Suppressor macrophage treated with lipopolysaccharide for 4 hours (primary cell): ENCODE measurements around the gene MLLT6.

Experiments
- DNase-seq: peaks from one replicate; pipeline ENCODE4 v3.0.0-alpha.2; 2020

The MLLT6 gene

DNA sequence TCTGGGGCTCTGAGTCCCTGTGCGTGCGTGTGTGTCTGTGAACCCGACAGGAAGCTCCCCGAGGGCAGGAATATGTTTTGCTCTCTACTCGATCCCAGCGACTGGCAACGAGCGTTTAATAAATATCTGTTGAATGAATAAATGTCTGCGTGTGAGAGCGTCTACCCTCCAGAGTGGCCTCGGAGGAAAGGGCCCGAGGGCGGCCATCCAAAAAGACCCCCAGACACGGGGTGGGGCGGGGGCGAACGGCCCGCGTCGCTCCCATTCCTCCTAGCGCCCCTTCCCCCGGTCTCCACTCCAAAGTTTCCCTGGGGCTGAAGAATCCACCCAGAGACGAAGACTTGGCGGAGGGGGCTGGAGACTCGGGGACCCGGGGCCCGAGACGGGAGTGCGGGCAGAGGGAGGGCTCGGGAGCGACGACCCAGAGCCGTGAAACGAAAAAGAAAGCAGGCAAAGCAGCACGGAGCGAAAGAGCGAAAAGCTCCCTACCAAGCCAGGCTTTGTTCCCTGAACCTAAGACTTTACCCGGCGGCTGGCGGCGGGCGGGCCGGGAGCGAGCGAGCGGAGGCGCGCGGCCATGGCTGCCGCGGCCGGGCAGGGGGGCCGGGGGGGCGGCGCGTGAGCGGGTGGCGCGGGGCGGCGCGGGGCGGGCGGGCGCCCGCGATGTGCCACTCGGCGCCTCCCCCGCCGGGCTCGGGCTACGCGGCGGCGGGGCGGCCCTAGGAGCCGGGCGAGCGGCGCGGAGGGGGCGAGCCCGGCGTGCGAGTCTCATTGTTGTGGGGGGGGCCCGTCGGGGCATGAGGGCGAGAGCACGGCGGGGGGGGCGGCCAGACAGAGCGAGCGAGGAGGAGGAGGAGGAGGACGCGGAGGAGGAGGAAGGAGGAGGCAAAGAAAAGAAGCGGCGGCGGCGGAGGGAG is at the start of gene MLLT6:
MLLT6 (plus strand) TSS at position 668 of the 917 bp plus-strand sequence. CDS start 360 bp downstream, outside the sequence.
- peak; percentile 82 for DNase-seq

DNA sequence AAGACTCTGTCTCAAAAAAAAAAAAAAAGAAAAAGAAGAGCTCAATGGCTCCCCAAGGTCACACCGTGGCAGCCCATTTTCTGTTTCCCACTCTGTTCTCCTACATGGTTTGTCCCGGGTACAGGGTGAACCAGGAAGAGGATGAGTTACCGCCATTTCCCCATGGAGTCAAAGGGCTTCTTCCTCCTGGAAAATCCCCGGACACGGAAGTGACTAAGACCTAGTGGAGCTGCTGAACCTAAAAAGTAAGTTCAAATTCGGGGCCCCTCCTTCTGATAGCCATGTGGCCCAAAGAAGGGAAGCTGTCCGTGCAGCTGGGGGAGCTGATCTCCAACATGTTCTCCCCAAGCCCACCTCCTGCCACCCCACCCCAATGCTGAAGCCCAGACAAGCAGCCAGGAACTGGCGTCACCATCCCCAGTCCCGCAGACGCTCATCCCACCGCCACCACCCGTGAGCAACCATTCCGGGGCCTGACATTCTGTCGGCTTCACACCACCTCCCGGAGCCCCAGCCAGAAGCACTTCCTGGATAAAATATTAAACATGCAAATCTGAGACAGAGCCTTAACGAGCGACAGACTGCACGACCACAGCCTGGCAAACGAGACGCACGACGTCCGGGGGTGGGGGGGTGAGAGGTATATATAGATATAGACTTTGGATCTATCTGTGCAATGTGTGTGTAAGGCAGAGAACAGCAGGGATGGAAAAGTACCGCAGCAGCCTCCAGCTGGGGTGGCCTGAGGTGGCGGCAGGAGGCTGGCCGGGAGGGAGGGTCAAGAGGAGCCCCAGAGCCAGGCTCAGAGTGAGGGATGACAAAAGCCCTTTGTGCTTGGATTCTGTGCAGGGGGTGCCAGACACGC is 47.9 kb upstream of the MLLT6 start:
- DNase-seq: no peak

DNA sequence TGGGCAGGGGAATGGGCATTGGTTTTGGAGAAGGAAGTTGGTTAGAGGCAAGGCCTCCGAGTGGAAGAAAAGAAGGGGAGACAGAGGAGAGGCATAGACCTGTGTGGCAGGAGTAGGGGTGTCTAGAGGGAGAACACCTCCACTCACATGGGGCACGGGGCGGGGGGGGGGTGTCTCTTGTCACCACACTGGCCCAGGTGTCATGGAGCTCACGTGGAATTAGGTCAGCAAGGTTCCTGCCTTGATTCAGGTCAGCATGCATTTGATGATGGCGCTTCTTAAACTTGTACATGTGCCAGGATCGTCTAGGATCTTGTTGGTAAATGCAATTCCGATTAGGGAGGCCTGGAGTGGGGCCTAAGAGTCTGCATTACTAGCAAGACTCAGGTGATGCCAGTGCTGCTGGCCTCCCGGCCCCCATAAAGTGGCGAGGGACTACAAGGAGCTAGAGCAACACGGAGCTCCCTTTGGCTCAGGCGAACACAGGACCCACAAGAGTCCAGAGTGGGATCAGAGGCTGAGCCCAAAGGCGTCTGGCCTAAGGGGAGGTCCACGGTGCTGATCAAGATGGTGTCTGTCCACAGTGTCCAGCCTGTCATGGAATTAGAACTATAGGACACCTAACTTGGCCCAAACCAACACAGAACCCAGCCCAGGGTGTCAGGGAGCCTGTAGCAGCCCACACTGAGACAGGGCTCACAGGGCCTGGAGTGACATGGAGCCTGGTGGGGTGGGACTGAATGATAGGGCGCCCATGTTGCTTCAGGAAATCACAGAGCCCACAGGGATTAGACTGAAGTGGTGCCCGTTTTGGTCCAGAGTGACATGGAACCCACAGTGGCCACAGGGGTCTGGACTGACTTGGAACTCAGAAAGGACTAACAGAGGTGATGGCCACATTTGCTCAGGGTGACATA is 47.0 kb upstream of the MLLT6 start:
- no peak for DNase-seq

DNA sequence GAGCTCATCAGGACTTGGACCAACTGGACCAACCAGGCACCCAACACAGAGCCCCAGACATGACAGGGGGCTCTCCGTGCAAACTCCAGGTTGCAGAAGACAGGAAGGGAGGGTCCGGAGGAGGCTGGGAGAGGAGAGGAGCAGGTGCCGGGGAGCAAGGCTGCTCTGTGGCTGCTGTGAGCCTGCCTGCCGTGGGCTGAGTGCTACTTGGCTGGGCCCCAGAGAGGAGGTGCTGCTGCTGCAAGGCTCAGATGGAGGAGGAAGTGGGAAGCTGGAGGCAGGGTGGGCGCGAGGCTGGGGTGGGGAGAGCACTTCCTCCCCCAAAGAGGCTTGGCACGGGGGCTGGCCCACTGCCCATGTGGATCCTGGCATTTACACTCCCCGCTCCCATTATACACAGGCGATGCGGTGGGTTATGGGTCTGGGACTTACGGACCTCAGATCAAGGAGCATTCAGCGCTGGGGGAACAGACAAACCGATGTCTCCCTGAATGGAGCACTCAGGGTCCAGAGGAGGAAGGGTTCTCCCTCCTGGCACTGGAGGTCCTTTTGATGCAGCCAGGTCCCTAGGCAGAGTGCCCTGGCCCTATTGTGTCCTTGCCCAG is 46.2 kb upstream of the MLLT6 start:
- DNase-seq: no peak

DNA sequence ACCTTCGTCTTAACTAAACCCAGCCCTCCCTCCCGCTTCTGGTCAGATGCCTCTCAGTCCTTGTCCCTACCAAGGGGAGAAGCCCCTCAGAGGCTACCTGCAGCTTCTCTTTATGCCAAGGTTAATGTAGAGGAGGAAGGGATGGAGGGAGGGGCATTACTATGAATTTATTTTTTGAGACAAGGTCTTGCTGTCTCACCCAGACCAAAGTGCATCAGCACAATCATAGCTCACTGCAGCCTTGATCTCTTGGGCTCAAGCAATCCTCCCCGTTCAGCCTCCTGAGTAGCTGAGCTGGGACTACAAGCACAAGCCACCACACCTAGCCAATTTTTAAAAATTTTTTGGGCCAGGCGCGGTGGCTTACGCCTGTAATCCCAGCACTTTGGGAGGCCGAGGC is 45.7 kb upstream of the MLLT6 start:
- DNase-seq: no peak

DNA sequence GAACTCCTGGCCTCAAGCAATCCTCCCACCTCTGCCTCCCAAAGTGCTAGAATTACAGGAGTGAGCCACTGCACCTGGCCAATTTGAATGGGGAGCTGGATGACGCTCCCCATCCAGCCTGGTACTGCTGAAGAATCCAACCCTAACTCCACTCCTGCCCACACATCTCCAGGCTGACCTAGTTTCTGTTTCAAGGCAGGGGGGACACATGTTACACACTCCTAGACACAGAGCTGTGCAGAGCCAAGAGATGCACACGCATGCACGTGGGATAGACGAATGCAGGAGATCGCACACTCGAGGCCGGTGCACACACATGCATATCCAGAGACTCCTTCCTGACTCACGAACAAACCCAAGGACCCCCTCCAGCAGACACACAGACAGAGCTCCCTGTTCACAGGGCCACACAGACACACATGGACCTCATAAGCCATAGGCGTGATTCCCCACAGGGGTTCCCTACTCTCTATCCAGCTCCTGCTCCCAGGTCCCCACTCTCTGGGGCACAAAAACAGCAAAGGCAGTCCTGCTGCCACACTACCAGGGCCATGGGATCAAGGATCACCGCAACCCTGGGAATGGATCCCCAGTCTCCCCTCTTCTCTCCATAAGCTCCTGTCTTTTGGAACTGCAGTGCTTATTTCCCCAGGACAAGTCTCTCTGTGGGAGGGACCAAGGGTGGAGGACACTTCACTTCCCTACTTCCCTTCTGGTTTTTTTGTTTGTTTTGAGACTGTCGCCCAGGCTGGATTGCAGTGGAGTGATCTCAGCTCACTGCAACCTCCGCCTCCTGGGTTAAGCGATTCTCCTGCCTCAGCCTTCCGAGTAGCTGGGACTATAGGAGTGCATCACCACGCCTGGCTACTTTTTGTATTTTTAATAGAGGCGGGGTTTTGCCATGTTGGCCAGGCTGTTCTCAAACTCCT is 44.7 kb upstream of the MLLT6 start:
- DNase-seq: peak; percentile 69

DNA sequence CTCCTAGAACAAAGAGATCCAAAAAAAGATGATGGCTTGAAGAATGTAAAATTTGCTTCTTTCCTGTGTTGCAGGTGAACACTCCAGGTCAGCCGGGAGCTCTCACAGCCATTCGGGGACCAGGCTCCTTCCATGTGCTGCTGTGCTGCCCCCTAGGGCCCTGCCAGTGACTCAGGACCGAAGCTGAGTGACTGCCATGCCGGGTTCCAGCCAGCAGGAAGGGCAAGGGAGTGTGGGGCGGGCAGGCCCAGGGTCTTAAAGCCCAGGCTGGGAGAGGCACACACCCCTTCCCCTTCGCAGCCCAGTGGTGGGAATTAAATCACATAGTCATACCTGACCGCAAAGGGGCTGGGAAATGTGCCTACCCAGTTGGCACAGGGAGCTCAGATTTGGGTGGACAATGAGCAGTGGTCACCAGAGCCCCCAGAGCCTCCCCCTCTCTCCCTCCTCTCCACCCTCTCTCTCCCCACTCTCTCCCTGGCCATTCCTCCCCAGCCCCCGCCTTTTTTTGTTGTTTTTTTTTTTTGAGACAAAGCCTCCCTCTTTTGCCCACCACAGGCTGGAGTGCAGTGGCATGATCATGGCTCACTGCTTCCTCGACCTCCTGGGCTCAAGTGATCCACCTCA is 41.8 kb upstream of the MLLT6 start:
- DNase-seq: peak; percentile 52

DNA sequence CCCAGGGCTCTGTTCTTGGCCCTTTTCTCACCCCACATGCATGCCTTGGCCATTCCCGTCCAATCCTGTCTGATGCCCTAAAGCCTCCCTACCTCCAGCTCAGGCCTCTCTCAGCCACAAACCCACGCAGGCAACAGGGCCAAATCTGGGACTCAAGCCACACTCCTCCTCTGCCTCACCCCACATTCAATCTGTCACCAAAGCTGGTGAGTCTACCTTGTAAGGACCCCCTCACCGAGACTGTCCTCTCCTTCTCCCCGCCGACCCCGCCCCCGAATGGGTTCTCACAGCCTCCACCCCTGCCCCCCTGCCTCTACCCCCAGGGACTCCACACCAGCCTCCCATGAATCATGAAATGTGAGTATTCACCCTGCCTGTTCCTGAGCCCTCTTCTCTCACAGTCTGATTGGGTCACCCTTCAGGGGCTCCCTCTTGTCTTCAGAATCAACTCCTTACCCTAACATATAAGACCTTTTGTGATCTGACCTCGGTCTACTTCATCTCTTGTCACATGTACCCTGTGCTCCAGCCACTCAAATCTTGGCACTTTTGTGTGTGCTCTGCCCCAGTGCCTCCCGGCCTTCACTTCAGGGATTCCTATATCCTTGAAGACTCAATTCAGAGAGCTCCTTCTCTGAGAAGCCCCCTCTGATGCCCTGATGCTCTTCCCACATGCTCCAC is 41.0 kb upstream of the MLLT6 start:
- no peak for DNase-seq

DNA sequence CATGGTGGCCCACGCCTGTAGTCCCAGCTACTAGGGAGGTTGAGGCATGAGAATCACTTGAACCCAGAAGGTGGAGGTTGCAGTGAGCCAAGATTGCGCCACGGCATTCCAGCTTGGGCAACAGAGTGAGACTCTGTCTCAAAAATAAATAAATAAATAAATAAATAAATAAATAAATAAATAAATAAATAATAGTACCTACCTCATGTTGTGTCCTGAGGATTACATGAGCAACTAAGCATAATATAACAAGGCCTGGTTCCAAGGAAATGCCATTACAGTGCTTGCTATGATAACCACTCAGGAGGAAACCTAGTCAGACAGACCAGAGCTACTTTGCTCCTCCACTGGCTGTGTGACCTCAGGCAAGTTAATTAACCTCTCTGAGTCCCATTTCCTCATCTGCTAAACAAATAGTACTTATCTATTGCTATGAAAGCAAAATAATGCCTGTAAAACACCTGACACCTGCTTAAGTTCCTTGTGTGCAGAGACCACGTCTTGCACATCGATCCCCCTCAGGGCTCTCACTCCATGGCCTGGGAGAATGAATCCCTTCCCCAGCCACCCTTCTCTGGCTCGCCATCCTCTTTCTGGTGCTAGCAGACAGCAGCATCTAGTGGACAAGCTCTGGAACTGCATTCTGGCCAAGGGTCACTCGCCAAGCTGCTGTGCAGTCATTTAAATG is 37.8 kb upstream of the MLLT6 start:
- DNase-seq: peak; percentile 83

DNA sequence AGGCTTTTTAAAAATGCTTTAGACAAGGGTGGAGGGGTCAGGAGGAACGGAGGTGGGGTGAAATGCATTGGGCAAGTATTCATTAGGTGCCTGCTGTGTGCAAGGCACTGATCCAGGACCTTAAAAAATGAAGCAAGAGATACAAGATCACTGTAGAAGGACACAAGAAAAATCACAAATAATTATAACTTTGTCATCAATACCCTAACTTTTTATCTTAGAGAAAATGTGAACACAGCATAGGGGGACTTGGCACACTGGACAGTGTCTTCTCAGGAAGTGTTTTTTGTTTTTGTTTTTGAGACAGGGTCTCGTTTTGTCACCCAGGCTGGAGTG is 37.3 kb upstream of the MLLT6 start:
- DNase-seq: no peak

DNA sequence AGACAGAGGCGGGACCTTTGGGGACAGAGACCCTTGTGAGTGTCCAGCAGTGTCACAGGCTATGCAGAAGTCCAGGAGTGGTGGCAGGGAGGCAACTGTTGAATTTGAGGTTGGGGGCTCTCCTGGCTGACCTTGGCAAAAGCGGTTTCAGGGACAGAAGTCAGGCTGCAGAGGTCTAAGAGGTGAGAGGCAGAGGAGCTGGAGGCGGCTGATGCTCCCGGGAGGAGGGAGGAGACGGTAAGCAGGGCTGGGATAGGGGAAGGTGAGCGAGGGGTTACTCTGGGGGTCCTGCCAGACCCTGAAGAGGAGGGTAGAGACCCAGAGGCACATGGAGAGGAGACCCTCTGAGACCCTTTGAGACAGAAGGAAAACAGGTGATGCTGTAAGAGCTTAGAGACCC is 35.6 kb upstream of the MLLT6 start:
- no peak for DNase-seq

DNA sequence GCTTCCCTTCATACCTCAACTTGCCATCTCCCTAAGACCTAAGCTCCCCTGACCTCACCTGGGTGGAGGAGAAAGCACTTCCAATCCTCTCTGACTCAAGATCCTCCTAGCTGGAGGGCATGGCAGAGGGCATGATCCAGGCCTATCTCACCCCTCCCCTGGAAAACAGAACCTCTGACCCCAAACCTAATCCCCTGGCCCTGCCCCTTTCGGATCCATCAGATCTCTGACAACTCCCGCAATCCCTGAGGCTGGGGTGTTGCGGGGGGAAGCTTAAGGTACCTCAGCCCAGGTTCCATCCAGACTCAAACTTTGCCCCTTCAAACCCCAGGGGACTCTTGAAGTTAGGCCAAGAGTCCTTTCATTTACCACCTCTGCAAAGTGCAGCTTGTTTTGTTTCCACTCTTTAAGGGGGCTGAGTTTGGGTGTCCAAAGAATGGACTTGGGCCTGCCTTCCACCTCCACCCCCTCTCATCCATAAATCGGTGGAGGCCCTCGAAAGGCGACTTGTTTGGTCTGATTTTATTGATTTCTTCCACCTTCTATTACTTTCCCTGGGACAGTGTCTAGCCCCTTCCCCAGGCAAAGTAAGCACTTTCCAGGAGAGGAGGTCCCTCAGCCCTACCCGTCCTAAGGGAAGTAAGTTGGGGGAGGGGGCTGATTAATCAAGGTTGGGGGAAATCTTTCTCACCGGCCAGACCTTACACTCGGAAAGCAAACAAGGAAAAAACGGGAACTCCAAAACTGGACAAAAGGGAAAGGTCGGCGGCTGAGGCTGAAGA is 32.9 kb upstream of the MLLT6 start:
- DNase-seq: no peak

DNA sequence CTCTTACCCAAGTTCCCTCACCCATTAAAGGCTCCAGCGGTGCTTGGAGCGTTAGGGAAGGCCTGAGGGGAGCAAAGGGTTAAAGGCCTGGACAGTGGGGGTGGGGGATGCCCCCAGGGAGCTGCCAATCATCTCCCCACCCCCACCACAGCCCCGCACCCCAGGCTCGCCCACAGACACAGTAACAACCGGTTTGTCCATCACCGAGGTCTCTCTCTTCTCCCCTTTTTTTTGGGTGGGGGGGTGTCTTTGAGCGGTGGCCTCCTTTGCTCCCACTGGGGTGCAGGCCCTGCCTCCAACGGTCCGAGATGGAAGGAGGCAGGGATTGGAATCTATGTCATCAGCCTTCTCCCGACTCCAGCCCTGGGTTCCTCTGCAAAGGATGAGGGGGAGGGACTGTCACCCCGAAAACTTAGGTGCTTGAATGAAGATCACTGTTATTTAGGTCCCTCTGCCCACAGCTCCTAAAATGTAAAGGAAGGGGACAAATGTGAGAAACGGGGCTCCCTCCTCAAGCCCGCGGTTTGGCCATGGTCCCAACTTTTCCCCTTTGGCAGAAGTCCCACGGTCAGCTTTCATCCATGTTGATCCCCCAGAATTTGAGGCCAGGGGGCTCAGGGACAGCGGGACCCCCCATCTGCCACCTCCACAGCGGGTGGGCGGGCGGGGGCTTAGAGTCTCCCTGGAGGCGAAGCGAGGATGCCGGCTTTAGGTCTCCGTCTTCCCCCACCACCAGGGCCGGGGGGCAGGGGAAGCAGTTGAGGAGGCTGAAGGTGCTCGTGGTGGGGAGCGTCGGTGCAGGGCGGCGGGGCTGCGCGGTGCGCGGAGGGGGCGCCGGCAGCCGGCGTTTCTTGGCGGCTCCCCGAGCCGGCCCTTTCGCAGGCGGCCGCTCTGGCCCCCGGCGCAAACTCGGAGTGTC is 32.0 kb upstream of the MLLT6 start:
- DNase-seq: no peak

DNA sequence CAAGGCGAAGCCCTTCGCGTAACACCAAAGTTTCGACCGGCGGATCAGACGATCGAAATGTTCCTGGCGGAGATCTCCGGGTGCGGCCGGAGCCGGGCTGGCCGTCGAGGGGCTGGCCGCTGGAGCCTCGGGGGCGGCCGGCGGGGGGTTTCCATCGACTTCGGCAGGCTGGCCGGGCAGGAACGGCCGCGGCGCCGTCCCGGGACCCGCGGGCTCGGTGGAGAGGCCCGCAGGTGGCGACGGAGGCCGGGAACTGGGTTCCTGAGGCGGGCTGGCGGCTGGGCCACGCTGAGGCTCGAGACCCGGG is 31.4 kb upstream of the MLLT6 start:
- no peak for DNase-seq

DNA sequence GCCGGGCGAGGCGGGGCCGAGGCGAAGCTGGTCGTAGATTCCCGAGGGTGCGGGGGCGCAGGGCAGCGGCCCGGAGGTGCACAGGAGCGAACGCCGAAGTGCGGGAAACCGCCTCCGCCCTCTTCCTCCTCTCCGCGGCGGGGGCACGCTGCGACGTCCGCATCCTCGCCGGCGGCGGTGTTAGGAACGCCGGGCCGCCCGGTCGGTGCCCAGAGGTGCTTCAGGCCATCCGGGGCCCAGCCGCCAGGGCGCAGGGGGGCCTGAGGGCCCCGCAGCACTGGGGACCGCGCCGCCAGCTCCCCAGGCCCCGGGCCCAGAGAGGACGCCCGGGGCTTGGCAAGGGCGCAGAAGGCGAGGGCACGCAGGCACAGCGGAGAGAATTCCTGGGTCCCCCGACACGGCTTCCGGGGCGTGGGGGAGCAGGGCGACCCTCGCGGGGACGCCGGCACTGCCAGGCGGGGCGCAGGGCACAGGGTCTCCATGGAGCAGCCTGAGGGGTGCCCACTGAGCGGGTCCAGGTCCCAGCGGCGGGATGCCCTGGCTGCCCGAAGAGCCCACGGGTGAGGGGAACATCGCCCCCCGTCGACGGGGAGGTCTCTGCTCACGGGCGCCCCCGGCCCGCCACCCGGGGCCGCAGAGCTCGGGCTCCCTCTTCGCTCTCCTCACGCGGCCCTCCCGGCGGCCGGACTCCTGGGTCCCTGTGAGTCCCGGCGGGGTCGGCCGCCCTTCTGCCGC is 30.9 kb upstream of the MLLT6 start:
- DNase-seq: no peak

DNA sequence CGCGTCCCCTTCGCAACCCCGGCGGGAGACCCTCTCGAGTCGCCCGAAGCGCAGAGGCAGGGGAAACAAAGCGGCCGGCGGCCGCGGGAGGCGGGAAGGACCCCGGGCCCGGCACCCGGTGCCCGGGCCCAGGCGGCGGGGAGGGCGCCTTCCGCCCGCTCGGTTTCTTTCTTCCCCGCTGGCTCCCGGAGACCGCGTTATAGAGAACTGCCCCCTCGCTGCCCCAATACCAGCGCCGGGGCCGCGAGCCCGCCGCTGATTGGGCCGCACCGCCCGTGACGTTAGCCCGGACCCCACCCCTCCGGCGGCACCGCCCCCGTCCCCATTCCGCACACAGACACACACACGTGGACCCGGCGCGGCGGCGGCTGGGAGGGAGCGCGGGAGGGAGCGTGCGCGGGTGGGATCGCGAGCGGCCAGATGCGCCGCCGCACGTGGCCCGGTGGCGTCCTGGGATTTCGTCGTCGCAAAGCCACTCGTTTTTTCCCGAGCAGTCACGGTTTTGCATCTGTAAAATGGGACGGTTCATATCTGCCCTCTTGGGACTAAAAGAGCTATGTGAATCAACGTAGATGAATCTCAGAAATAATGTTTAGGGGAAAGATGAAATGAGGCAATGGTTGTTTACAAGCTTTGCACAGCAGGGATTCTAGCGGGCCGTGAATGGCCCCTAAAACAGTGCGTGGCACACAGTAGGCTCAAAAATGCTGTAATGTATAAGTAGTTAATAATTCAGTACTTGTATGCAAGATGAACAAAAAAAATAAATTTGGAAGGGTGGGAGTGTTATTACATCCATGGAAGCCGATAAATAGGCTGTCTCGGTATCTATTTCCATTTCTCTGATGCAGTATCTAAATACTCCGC is 30.1 kb upstream of the MLLT6 start, which contains the start of gene EPOP:
EPOP (minus strand) TSS at position 209 of the 867 bp plus-strand sequence. CDS start 462 bp downstream, outside the sequence.
- peak; percentile 96 for DNase-seq
